ENCODE measurements around the gene PLXNA2.

PLXNA2 gene

DNA sequence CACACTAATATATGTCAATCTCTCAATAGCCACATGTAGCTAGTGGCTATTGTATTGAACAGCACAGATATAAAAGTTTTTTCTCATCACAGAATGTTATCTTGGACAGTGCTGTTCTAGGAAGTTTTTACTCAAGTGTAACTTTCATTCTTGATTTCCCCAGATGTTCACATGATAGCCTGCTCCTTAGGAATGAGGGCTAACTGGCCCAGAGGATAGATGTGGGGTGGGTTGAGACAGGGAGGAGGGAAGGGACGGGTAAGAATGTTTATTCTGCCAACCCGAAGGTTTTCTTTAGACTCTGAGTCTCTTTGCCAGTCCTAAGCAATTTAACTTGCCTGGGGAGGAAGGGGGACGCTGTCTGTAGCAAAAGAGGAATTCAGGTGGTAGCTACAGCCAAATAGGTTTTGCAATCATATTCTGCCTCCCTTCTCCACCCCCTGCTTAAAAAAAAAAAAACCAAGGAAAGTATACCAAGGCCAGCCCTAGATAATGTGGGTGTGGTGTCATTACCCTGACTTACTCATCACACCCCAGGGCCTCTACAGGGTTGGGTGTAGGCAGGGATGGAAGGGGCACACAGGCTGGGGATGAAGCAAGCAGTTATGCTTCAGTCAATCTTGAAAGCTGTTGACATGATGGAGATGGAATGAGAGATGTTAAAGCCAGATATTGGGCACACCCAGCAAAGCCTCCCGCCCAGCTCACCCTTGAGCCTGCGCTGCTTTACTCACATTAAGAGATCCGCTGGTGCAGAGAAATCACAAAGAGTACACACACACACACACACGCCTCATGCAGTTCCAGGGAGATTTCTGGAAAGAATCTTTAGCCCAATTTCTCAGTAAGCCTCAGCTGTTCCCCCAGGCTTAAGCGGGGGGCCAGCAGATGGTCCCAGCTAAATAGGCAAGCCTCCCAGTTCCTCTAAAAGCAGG lies 59.9 kb downstream of the PLXNA2 start:
- DNase-seq (ENCODE audit: low read depth in 2 of 2), result no peak

DNA sequence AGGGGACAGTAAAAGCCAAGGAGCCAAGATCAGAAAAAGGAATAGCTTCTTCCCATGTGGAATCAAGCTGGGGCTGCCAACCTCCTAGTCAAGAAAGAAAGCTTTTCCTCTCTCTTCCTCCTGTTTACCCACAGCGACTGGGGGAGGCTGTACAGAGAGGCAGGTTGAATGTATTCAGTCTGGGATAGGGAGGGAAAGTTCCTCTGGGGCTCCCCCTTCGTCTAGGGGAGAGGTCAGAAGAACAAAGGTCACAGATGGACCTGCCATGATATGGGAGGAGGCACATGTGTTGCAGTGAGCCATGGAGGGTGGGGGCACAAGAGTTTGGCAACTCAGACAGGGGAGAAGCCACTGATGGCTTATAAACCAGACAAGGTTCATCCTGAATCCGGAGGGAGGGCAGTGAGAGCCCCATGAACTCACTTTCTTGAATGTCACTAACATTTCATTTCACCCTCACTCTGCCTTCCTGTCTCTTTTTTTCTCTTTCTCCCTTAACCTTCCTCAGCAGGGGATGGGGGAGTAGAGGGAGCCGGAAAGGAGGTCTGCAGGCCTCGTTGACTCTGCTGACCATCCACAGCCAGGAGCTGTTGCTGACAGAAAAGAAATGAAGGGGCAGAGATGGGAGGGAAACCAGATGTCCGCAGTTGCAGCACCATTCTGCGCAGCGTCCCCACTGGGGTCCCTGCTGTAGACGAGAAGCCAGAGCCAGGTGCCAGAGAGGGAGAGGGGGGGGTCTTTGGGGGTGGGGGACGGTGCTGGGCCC lies 61.1 kb downstream of the PLXNA2 start:
- DNase-seq (ENCODE audit: low read depth in 2 of 2), result no peak

DNA sequence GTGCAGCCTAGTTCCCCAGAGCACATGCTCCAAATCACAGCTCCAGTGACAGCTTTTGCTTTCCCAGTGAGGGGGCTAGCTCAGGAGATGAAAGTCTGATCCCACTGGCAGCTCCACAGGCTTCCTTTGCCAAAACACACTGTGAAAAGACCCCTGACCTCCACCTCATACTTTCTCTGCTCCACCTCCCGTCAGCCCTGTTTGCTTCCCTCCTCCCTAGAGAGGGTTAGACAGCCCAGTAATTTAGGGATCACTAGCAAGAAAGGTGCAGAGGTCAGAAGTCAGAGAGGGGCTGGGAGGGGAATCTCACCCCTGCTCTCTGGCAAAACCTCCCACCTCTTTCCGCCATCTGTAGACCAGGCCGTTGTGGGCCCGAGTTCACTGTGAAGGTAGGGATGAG lies 62.8 kb downstream of the PLXNA2 start:
- no peak for DNase-seq (ENCODE audit: low read depth in 2 of 2)

DNA sequence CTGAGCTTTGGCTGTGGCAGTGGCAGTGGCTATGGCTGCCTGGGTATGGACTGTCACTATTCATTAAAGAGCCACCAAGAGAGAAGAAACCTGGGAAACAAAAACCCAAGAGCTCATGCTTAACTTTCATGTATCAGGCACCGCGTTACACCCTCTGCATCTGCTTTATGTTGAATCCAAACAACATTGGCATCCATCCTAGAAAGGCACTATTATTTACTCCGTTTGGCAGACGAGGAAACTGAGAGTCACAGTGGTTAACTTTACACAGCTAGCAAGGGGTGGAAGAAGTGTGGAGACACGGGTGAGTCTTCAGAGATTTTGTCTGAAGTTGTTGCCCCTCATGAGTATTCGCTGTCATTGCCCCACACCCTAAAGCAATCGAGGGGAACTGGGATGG lies 63.8 kb downstream of the PLXNA2 start:
- DNase-seq (ENCODE audit: low read depth in 2 of 2), result no peak

DNA sequence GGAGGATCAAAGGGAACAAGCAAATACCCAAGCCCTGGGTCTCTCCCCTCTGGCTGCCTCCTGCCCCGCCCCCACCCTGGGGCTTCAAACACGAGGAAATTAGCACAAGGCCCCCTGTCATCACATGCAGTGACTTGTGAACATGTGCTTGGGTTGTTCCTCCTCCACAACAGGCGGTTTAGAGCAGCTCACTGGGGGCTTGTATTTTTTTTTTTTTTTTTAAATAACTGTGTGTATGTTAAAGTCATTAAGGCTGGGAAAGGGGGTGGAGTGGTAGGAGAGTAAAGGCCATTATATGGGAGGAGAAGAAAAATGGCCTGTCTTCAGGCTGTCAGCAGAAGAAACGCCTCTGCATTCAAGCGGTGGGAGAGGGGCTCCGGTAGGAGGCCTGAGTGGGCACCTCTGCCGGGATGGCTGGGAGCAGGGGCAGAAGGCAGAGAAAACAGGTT lies 64.2 kb downstream of the PLXNA2 start:
- no peak for DNase-seq (ENCODE audit: low read depth in 2 of 2)

DNA sequence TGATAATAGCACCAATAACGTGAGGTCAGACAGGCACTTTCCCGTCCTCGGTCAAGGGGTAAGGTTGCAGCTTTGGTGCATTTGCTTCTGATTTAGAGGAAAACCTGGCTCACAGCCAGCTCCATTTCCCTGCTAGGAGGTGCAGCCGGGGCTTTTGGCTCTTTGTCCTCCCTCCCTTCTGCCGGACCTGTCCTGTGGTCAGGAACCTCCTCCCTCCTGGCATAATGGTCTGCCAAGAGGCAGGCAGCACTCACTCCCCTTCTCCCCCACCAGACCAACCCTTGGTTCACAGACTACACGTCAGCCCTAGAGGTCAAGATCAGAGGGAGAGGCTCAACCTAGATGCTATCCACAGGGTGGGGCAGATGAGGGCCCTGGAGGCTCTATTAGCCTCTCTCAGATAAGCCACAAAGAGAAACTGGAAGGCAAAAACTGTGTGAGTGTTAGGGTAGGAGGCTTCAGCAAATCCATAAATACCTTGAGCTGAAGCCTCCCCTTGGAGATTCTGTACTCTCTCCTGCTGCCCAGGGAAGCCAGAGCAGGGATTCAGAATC lies 64.8 kb downstream of the PLXNA2 start:
- DNase-seq (ENCODE audit: low read depth in 2 of 2), result no peak

DNA sequence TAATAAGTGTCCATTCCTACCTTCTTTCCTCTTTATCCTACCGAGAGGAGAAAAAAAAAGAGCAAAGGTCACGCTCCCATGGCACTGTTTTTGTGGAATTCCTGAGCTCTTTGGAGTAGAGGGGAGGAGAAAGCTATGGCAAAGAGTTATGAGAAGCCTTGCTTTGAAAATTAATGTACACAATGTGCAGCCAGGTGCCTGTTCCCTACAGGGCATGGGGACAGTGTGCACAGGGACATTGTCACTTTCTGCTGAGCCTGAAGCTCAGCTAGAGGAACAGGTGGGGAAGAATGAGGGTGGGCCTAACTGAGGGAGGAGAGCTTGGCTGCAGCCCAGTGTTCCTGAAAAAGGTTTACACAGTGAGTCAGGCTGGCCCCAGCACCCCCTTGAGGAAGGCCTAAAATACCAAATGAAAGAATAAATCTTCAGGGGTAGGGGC lies 66.1 kb downstream of the PLXNA2 start:
- no peak for DNase-seq (ENCODE audit: low read depth in 2 of 2)

DNA sequence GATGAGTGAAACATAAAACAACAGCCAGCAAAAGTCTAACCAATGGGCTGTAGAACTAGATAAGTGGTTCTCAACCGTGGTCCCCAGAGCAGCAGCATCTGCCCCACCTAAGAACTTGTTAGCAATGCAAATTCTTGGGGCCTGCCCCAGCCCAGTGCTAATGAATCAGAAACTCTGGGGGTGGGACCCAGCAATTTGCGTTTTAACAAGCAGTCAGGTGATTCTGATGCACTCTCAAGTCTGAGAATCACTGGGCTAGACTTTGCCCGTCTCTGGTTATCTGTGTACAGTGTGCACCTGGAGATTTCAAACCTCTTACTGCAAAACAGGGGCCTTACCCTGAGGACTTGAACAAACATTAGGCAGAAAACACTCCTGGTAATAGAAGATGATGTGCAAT lies 66.5 kb downstream of the PLXNA2 start:
- DNase-seq (ENCODE audit: low read depth in 2 of 2), result no peak

DNA sequence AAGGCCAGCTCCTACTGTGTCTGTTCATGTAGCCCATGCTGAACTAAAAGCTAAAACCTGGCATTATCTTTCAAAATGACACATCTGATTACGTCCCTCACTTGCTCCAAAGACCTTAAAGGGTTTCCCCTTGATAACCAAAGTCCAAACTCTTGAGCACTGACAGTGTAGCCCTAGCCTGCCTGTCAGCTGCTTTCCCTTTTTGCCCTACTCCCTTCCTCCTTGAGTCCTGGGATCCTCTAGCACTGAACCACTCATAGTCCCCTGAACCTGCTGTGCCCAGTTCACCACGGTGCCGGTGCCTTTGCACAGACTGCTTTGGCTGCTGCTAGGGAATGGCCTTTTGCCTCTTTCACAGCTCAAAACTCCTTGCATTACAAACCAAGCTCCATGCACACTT lies 67.5 kb downstream of the PLXNA2 start:
- DNase-seq (ENCODE audit: low read depth in 2 of 2), result no peak

DNA sequence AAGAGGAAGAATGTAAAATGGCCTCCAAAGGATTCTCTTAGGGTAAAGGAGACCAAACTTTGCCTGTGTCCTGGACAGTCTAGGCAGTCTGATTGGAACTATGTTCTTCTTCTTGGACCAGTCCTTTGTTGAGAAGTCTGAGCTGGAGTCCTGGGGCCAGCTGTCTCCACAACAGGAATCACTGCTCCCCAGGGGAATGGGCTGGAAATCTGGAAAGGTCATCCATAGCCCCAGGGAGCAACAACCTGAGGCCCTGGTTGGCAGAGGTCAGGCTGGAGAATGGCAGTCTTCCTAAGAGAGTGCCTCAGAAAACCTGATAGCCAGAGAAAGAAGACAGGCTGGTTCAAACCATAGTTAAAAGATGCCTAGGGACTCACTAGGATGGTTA lies 68.7 kb downstream of the PLXNA2 start:
- no peak for DNase-seq (ENCODE audit: low read depth in 2 of 2)

DNA sequence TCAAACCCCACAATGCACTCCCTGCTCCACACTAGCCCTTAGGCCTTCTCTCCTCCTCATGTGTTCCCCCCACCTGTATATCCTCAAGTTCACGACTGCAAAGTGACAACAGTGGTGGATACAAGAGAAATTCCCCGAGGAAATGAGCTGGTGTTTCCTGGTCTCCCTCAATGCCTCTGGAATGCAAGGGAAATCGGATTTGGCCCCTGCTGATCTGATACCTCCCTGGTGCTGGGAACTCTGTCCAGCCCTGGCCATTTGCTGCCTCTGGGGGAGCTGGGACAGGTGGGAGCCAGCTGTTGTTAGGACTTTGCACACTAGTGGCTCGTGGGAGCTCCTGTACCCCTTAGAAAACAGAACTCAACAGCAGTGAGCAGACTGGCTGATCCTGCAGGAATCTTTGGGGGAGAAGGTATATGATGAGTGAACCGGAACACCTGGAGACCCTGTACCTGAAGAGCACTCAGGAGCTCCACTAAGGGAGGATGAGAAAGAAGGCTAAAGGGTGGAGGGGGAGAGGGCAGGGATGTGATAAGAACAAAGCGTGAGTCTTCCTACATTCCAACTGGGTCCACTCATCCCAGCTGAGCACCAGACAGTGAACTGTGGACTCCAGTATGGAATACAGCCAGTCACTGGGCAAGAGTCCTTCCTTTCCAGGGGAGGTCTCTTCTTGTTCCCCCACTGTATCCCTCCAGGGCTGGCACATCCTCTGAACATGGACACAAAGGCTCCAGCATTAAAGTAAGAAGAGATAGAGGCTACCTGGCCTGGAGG lies 69.3 kb downstream of the PLXNA2 start:
- DNase-seq (ENCODE audit: low read depth in 2 of 2), result no peak

DNA sequence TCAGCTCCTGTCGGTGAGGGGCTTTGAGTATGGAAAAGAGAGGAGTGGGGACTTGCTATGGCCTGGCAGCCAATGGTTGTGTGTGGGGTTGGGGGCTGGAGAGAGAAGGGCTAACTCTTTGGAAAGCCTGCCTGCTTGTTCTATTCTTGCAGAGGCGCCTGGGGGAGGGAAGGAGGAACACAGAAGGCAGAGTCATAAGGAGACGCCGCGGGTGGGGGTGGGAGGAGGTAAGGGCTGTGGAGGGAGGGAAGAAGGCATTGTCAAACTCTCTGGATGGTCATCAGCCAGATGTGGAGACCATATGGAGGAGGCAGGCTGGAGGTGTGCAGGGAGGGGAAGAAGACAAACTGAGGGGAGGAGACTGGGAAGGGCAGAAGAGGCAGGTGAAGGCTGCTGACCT lies 70.0 kb downstream of the PLXNA2 start:
- no peak for DNase-seq (ENCODE audit: low read depth in 2 of 2)

DNA sequence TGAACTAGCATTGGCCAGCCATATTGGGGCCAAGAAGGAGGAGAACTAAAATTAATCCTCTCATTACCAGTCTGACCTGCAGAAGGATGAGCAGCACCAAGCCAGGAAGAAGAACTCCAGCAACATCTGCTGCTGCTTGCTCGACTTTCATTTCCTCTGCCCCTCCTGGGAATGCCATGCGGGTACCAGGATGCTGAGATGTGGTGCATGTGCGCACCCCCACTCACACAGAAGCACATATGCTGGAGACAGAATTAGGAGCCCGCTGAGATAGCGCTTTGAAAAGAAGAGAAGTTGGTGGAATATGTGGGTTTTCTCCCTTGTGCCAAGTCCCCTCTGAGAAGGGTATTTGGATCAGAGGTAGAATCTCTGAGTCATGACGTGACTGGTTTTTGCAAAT lies 70.4 kb downstream of the PLXNA2 start:
- DNase-seq (ENCODE audit: low read depth in 2 of 2), result no peak

DNA sequence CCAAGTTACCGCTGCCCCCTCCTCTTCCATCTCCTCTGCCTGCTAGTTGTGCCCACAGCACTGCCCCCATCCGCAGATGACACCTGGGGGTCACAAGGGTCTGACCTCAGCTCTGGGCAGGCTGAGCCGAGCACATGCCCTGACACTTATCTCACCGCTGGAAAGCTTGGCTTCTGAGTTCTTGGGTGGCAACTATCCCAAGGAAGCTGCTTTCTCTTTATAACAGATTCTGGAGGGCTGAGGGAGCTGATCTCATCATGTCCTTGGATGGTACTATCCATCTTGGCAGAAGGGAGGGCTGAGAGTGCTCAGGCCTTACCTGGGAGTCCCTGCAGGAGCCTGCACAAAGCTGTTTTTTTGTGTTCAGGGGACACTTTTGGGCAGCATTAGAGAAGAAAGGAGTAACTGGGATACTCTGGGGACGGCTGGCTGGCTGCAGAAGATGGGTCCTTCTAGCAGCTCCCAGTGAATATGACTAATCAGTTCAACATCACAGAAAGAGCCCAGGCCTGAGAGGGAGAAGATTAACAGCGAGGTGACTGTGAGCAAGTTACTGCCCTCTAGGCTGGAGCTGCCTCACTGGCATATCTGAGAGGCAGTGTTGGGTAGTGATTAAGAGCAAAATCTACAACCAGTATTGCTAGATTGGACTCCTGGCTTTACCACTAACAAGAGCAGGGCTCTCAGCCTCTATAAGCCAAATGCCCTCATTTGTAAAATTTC lies 71.6 kb downstream of the PLXNA2 start:
- no peak for DNase-seq (ENCODE audit: low read depth in 2 of 2)

DNA sequence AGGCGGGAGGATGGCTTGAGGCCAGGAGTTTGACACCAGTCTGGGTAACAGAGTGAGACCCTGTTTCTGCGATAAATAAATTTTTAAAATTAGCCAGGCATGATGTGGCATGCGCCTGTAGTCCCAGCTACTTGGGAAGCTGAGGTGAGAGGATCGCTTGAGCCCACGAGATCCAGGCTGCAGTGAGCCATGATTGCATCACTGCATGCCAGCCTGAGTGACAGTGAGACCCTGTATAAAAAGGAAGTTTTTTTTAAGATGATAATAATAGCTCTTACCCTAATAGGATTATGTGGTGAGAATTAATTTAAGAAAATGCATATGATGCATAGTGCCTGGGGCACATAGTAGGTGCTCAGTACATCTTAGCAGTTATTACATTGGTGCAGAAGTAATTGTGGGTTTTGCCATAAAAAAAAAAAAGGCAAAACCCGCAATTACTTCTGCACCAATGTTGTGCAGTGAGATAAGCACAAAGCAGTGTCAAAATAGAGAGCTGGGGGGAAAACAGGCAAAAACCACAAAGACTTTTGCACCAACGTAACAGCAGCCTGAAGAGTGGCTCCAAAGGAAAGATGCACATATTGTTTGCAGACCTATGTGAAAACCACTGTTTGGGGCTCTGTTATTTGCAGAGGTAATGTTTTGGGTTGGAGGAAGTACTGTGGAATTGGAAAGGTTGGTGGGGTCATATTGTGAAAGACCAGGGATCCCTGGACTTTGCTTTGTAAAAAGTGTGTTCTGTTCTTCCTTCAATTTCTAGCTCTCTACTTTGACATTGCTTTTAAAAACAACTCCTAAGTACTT lies 72.4 kb downstream of the PLXNA2 start:
- no peak for DNase-seq (ENCODE audit: low read depth in 2 of 2)

DNA sequence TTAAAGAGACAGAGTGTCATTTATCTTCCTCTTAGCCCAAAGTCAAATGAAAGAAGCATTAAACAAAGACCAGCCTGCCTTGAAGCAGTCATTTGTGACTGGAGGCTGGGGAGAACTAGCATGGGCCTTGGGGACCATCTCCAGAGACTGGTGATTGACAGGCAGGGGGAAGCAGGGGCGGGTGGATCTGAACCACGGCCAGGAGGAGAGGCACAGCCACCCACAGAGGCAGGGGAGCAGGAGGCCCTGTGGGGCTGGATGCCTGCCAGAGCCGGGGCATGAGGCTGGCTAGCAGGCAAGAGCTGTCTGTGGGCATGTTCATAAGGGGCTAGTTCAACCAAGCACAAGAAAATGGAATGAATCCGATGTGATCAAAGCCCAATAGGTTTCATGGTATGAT lies 73.9 kb downstream of the PLXNA2 start:
- DNase-seq (ENCODE audit: low read depth in 2 of 2), result no peak

DNA sequence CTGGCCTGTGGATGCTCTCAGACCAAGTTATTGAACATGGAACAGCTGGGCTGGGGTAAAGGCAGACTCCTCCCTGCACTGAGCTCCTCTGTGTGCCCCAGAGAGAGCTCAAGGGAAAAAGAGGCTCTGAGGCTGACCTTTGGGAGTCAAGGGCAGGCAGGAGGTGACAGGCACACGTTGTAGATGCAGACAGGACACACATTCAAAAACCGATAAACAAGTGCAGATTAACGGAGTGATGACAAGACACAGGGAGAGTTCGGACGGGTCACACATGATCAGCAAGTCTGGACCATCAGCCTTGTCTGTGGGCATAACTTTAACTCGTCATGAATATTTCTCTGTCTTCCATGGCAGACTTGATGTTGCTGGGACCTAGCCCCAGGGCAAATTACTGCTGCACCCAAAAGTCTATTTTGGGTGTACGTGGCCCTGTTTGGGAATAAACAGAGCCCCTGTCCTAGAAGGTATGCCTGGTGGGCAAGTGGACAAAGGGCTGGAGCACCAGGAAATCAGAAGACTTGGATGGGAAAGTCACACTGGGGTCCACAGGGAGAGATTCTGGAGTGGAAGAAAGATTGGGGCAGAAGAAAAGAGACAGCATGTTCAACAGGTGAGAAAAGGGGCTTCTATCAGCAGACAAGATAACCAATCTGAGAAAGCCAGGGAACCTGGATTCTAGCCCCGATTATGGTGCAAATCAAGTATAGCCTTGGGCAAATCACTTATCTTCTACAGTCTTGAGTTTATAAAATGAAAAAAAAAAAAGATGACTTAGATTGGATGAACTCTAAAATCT lies 74.9 kb downstream of the PLXNA2 start:
- no peak for DNase-seq (ENCODE audit: low read depth in 2 of 2)

DNA sequence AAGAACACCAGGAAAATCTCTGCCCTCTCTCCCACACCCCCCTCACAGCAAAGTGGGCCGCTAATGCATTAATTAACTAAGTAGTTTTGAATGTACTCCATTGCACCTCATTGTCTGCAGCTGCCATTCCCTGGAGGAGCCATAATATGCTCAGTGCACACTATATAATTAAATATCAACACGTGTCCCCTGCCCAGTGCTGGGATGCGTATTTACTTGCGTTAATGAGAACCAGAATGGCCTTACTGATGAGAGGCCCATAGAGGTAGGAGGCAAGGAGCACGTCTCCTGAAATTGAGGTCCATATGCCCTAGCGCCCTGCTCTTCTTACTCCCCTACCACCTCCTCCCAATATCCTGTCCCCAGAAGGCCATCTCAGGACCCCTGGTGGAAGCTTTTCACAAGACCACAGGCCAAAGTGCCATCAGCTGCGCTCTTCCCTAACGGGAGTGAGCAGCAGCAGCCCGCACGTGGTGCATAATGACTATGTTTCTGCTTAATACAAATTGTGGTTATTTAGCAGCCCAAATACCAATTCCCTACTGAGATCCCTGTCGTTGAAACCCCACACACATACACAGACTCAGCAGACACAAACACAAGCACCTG lies 76.8 kb downstream of the PLXNA2 start:
- no peak for DNase-seq (ENCODE audit: low read depth in 2 of 2)
